ENCODE results near the gene MYO1G.
"Not testable (repeated sequence)": the region's sequence is repeated elsewhere in the genome, so short reads cannot be mapped to it uniquely, and the experiment has no call there.

MYO1G gene

DNA sequence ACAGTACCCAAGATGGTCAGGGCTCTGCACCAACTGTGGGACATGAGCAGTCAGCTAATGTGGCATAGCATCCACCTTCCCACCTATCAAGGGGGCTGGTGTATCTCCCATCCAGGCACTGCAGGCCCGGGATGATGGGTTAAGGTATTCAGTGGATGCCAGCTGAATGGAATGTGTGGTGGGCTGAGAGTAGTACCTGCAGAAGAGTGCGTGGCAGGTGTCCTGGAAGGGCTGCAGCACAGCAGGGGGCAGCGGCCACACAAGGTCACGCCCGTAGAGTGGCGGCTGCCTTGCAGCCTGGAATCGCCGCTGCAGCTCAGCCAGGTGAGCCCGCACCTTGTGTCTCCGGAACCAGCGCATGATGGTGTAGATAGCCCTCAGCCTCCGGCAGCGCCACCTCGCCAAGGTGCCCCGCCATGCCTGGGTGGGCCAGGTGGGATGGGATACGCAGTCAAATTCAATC is 13.3 kb downstream of the MYO1G start:
- no peak for DNase-seq

DNA sequence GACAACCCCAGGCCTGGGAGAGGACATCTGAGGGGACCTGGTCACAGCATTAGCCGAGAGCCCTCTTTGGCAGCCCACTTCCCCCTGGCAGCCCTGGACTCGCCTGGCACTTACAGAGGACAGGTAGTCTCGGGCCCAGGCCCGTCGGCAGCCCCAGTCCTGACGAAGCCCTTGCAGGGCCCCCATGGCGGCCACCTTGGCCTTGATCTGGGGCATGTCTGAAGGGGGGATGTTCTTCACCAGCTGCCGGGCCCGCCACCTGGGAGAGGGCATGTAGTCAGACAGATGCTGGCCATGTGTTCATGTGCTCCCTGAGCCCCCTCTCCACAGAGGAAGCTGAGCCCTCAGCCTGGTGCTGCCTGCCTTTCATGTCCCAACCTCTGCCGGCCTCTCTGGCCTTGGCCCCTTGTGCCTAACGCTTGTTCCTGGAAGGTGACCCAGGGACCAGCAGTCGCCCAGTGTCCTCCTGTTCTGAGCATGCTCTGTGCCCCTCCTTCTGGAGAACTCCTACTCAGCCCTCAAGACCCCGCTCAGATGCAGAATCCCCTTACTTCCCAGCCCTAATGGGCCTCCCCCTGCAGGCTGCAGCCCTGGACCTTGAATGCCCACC is 13.9 kb downstream of the MYO1G start:
- DNase-seq: no peak

DNA sequence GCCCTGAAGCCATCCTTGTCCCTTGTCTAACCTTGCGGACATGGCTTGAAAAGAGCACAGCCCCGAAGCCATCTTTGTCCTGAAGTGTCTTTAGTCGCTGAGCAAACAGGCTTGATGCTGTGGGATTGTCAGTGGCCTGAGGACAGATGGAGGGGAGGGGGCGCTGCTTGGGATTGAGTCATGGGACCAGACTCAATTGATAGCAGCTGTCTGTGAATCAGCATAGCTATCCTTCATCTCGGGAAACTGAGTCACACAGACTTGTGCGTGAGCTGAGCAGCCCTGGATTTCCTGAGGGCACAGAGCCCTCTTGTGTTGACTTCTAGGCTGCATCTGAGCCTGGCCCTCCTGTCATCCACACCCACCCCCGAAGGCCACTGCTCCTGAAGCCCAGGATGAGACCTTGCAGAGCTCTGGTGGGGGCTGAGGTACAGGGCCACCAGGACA is 14.4 kb downstream of the MYO1G start:
- no peak for DNase-seq

DNA sequence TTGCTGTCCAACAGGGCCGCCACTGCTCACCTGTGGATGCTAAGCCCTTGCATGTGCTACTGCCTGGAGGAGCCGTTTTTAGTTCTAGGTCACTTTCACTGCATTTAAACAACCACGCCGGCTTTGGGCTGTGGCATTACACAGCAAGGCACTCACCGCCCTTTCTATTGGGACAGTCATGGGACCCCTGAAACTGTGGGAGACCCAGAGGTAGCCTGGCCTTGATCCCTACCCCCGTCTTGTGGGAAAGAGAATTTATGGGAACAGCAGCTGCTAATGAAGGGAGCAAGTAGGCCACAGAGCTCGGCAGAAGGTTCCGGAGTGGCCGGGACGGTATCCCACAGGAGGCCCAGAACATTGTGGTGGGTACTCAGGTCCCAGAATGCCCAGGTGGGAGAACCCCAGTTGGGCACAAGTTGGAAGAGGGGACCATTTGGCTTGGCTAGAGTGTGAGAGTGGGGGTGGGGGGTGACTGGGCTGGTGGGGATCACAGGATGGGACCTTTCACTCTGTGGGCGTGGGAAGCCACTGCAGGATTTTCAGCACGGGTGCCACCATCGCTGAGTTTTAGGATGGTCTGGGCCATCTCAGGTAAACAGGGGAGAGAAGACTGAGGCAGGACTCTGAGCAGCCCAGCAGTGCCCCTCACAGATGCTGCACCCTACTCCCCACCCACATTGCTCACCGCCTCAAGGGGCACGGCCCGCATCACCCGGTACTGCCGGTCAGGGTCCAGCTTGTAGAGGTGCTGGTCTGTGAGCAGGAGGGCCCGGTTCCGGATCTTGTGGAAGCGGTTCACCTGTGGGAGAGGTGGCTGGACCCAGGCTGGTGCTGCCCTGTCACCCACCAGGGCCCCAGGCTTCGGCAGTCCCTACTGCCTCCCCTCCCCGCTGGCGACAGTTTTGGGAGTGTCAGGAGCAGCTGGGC is 15.2 kb downstream of the MYO1G start:
- DNase-seq: no peak

DNA sequence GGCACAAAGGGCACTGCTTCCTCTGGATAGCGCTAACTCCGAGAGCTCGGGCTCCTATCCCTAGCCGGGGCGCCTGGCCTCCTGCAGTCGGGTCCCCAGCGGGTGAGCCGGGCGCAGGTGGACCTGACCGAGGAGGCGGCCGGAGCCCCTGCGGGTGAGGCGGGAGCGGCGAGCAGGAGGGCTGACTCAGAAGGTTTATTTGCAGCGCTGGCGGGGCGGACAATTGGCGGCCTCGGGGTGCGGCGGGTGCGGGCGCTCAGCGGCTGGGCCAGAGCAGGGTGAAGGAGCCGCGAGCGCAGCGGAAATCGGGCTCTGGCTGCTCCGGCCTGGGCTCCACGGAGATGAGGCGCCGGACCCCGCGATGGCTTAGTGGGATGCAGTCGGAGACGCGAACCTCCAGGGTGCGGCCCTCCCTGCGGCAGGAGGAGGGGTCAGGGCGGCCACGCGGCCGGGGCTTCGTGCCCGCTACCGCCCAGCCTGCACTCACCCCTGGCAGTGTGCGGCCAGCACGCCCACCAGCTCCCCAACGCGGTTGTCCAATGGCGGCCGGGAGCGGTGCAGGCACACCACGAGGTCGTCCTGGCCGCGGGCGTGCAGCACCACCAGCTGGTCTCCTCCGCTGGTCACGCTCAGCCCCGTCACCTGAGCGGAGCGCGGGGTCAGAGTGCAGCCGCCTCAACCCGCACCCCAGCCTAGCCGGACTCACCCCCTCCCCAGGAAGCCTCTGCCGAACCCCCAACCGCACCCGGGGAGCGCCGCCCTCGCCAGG is 16.1 kb downstream of the MYO1G start:
- DNase-seq: no peak

- DNase-seq: no peak
Observed at GRCh38 chr7:44961844-44962482, 16.9 kb downstream of the MYO1G start.

DNA sequence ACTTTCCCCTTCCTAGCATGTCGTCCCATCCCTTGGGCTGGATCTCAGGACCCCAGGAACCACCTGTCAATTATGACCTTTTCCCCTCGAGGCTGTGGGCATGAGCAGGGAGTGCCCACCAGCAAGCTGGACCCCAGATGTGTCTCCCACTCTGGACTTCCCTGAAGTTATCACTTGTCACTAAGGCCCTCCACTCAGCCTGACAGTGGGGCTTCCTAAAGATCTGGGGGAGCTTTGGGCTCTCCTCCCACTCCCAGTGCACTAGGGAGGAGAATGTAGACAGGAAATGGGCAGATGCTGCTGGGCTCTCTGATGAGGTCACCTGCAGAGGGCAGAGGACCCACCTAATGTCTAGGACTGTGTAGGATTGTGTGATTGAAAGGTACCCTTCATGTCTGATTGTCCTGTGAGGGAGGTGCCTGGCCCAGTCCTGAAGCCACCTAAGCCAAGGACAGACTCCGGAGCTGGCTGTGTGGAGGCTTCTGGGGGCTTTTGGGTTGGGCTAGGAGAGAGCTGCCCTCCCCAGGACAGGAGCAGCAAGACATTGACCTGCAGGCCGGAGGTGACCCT is 18.7 kb downstream of the MYO1G start:
- no peak for DNase-seq

DNA sequence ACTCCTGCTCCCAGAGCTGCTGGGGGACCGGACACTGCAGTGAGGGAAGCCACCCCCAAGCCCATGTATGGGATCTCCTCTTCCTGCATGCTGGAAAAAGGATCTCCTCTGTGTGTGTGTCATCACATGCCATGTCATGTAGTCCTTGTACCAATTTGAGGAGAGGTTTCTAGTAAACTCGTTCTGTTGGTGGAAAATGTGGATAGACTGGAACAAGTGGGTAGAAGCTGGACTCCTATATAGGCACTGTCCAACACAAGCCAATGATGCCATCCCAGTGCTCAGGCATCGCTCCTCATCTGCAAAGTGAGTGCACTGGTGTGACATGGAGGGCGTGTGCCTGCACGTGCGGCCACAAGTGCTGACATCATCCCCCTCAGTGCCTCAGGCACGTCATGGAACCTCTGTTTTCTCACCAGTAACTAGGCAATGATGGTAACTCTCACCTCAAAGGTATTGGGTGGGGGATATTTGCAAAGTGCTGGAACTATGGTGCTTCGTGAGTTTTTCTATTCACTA is 19.3 kb downstream of the MYO1G start:
- DNase-seq: no peak

DNA sequence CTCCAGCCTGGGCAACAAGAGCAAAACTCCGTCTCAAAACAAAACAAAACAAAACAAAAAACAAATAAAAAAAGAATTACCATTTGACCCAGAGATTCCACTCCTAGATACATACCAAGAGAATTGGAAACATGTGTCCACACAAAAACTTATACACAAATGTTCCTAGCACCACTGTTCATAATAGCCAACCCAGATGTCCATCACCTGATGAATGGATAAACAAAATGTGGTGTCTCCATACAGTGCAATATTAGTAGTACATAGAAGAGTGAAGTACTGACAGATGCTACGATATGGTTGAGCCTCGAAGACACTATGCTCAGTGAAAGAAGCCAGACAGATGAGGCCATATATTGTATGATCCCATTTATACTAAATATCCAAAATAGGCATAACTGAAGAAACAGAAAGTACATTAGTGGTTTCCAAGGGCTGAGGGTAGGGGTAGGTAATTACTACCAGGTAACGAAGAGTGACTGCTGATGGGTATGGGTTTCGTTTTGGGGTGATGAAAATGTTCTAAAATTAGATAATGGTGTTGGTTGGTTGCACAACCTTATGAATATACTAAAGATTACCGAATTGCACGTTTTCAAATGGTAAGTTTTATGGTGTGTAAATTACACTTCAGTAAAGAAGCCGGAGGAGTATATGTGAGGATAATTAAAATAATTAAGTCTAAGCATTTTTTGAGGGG is 20.0 kb downstream of the MYO1G start:
- no peak for DNase-seq

DNA sequence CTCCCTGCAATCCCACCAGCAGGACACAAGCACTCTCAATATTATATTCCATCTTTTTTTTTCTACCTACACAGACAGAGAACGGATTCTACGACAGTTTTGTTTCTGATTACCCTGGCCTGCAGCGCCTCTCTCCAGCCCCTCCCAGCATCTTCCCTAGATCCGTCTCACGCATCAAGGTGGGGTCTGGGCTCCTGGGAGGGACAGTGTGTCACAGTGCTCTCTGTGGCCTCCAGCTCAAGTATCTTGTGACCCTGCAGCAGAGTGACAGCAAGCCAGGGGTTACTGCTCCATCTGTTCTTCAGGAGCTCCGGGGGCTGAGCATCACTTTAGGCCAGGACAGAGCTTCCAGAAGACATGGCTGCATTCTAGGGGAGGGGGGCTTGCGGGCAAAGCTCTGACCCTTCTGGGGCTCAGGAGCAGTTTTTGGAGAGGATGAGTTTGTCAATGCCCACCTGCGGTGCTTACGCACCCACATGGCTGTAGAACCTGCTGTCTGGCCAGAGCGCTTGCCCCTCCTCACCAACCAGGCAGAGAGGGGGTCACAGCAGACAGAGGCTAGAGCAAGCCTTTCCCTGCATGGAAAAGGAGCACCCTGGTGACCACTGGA is 22.6 kb downstream of the MYO1G start:
- DNase-seq: no peak

DNA sequence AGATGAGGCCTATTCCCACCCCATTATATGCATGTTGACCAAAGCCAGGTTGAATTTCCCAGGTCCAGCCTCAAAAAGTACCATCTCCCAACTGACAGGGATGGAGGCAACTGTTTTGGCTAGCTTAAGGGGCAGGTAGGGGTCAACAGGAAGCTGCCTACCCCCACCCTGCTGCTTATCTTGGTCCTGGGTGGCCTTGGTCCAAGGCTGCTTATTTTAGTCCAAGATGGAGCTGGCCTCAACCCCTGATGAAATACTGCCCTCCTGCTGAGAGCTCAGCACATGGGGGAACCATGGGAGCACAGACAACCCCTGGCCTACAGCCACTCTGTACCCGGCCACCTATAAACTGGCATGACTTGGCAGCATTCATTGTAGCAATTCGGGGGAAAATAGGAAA is 23.1 kb downstream of the MYO1G start:
- DNase-seq: no peak

GRCh38 chr7:44953156-44953555 is 25.7 kb downstream of the MYO1G start:
- no peak for DNase-seq

GRCh38 chr7:44949303-44949702 is 29.5 kb downstream of the MYO1G start:
- no peak for DNase-seq

DNA sequence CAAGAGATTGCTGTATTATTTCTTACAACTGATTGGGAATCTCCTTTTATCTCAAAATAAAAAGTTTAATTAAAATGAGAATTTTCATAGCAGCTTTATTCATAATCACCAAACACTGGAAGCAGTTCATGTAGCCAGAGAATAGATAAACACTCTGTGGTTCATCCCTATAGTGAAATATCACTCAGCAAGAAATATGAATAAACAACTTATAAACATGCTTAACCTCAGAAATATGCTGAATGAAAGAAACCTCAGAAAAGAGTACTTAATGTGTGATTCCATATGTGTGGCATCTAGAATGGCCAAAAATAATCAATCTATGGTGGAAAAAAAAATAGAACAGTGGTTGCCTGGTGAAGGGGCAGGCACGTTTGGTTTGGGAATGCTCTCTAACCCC is 33.3 kb downstream of the MYO1G start:
- no peak for DNase-seq

GRCh38 chr7:44944821-44945220 is 34.0 kb downstream of the MYO1G start:
- DNase-seq: no peak

- no peak for DNase-seq
Observed at GRCh38 chr7:44943631-44944030, 35.2 kb downstream of the MYO1G start.

DNA sequence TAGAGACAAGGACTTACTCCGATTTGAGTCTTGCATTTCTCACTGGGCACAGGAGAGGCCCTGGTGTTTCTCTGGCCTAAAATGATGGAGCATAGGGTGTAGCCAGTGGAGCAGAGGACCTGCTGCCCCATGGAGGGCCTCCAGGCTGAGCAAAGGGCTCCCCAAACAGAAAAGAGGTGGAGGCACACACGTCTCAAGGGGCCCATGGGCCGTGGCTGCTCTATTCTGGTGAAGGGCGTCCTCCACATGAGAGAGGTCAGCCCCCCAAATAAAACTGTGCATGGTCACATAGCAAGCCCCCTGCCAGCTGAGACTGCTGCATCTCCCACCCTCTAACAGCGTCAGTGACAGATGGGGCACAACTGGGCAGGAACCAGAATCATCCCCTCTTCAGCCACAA is 41.4 kb downstream of the MYO1G start:
- no peak for DNase-seq

DNA sequence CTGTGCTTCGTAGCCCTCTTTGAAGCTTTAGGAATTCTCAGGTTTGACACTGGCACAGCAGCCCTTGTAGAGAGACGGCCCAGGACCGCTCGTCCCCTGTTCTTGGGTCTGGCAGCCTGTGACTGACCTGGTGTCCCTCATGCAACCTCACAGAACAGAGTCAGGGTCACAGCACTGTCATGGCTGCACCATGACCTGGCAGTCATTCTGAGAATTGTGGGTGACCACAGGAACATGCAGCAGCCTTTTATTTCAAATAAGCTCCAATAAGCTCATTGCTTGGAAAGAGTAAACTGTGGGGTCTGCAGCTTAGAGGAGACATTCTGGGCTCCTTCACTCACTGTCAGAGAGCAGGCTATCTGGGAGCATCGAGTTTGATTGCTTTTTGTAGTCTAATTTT is 42.5 kb downstream of the MYO1G start:
- DNase-seq: no peak

GRCh38 chr7:44935583-44935982 is 43.2 kb downstream of the MYO1G start:
- DNase-seq: no peak

GRCh38 chr7:44935016-44935415 is 43.8 kb downstream of the MYO1G start:
- no peak for DNase-seq

GRCh38 chr7:44934510-44934909 is 44.3 kb downstream of the MYO1G start:
- DNase-seq: not testable (repeated sequence)
